ENCODE measurements around the gene SEC14L5. TPM values are rescaled to one million over a fixed set of nuclear protein-coding genes. Genes with fewer than 3 reads are reported as not detected.

Gene SEC14L5
- polyA plus RNA-seq, 3 donors = 0.03 TPM; not detected in 2

- H3K9me3 Mint-ChIP-seq = peaks cover 0 to 3% (median 0%) of the 10 kb centered on the region in 7 donors
- no peaks in the 10 kb centered on the region for H3K36me3 Mint-ChIP-seq
Measured at GRCh38 chr16:4945560-4946502, 12.3 kb upstream of the SEC14L5 start.

DNA sequence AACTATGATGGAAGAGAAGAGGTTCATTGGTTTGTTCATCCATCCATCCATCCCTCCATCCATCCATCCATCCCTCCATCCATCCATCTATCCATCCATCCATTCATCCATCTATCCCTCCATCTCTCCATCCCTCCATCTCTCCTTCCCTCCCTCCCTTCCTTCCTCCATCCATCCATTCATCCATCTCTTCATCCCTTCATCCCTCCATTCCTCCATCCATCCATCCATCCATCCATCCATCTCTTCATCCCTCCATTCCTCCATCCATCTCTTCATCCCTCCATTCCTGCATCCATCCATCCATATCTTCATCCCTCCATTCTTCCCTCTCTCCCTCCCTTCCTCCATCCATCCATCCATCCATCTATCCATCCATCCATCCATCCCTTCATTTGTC, 11.2 kb upstream of the SEC14L5 start:
- no peak for DNase-seq
- H3K9ac ChIP-seq (ENCODE audit: insufficient read depth, low read length, poor library complexity, severe bottlenecking) = no peak overlapping the region
- peaks cover 20 to 32% of the 10 kb centered on the region in 2 donors for H3K4me1 ChIP-seq (ENCODE audit: control insufficient read depth in 1 of 2, insufficient read depth in 2 of 2, low read length in 2 of 2)
- Mint-ChIP-seq H3K4me1 (peaks cover 29% of the 10 kb centered on the region), H3K27me3 (ENCODE audit: low read depth in 3 of 3) (peaks cover 3 to 22% (median 17%) of the 10 kb centered on the region in 3 donors), H3K27ac (no peak overlapping the region), H3K9me3 (peaks cover 0 to 2% (median 0%) of the 10 kb centered on the region in 7 donors), H3K4me3 (peak overlapping the region in 1 of 2 donors; percentile 43), H3K36me3 (no peaks in the 10 kb centered on the region)
- no peak overlapping the region for H3K4me3 ChIP-seq (replicated peaks in 1 of 3; ENCODE audit: low read depth in 2 of 3, low read length in 3 of 3)
- H3K27me3 ChIP-seq (ENCODE audit: control insufficient read depth in 2 of 2, insufficient read depth in 2 of 2, low read length in 2 of 2) = no peaks in the 10 kb centered on the region
- H3K4me2 ChIP-seq (replicated peaks; ENCODE audit: extremely low read depth, low read length, poor library complexity, severe bottlenecking) = no peak overlapping the region
- H3K36me3 ChIP-seq (replicated peaks in 1 of 2; ENCODE audit: control insufficient read depth in 1 of 2, insufficient read depth in 2 of 2, low read length in 2 of 2) = no peaks in the 10 kb centered on the region
- no peaks in the 10 kb centered on the region for H4K20me1 ChIP-seq (ENCODE audit: insufficient read depth, low read length)
- H3K27ac ChIP-seq (ENCODE audit: low read depth in 1 of 2, low read length in 2 of 2) = no peak overlapping the region
- no peak for TF ChIP-seq CTCF (IDR thresholded peaks at IDR 0.05)
- no peak overlapping the region for H2AFZ ChIP-seq (ENCODE audit: insufficient read depth, low read depth, low read length, poor library complexity, severe bottlenecking)
- intact Hi-C loops (cut with micrococcal nuclease) = no loop called here
- H3K9me3 ChIP-seq (replicated peaks in 1 of 2; ENCODE audit: control insufficient read depth in 1 of 2, insufficient read depth in 1 of 2, low read length in 2 of 2) = no peaks in the 10 kb centered on the region
- H3K79me2 ChIP-seq (ENCODE audit: insufficient read depth, low read length) = no peaks in the 10 kb centered on the region

More at GRCh38 chr16:4945560-4946502, 12.3 kb upstream of the SEC14L5 start:
- no peak overlapping the region for H2AFZ ChIP-seq (ENCODE audit: insufficient read depth, low read depth, low read length, poor library complexity, severe bottlenecking)
- no peak overlapping the region for H3K9ac ChIP-seq (ENCODE audit: insufficient read depth, low read length, poor library complexity, severe bottlenecking)
- peak overlapping the region in 1 of 7 donors; percentile 50 for H3K27ac Mint-ChIP-seq
- no peak overlapping the region for H3K27ac ChIP-seq (ENCODE audit: low read depth in 1 of 2, low read length in 2 of 2)
- H3K27me3 ChIP-seq (ENCODE audit: control insufficient read depth in 2 of 2, insufficient read depth in 2 of 2, low read length in 2 of 2) = no peaks in the 10 kb centered on the region
- H3K4me1 ChIP-seq (ENCODE audit: control insufficient read depth in 1 of 2, insufficient read depth in 2 of 2, low read length in 2 of 2) = peaks cover 20 to 32% of the 10 kb centered on the region in 2 donors
- no peak for DNase-seq
- 94% methylated on average over 5 of the region's 11 CpGs for WGBS (ENCODE audit: insufficient coverage)
- H3K4me3 Mint-ChIP-seq = peak overlapping the region in 1 of 2 donors; percentile 39
- no peak overlapping the region for H3K4me3 ChIP-seq (replicated peaks in 1 of 3; ENCODE audit: low read depth in 2 of 3, low read length in 3 of 3)
- no peaks in the 10 kb centered on the region for H3K9me3 ChIP-seq (replicated peaks in 1 of 2; ENCODE audit: control insufficient read depth in 1 of 2, insufficient read depth in 1 of 2, low read length in 2 of 2)
- H3K4me1 Mint-ChIP-seq = peaks cover 29% of the 10 kb centered on the region
- no peak overlapping the region for H3K4me2 ChIP-seq (replicated peaks; ENCODE audit: extremely low read depth, low read length, poor library complexity, severe bottlenecking)
- intact Hi-C loops (cut with micrococcal nuclease) = no loop called here
- H3K79me2 ChIP-seq (ENCODE audit: insufficient read depth, low read length) = no peaks in the 10 kb centered on the region
- H4K20me1 ChIP-seq (ENCODE audit: insufficient read depth, low read length) = no peaks in the 10 kb centered on the region
- peaks cover 3 to 24% (median 11%) of the 10 kb centered on the region in 3 donors for H3K27me3 Mint-ChIP-seq (ENCODE audit: low read depth in 3 of 3)
- no peak for TF ChIP-seq CTCF (IDR thresholded peaks at IDR 0.05)
- H3K36me3 ChIP-seq (replicated peaks in 1 of 2; ENCODE audit: control insufficient read depth in 1 of 2, insufficient read depth in 2 of 2, low read length in 2 of 2) = no peaks in the 10 kb centered on the region

Data from CD14-positive monocyte (primary cell).